CD14-positive monocyte (primary cell): ENCODE data around the gene BCORL1. TPM values are rescaled to one million over a fixed set of nuclear protein-coding genes. Genes with fewer than 3 reads are reported as not detected.

Experiments
- DNase-seq, 3 donors: peaks; one replicate each; pipeline ENCODE4 v3.0.0-alpha.2; 2011 to 2022
- H2AFZ ChIP-seq: 2 replicates; pipeline ENCODE4 v1.6.0; 2012; ENCODE audit warnings: mild to moderate bottlenecking, low read depth, low read length, inconsistent platforms; ENCODE audit not compliant: insufficient read depth, poor library complexity, severe bottlenecking
- H3K27ac ChIP-seq, 2 donors: 1 replicate in 1 of 2; 2 replicates in 1 of 2; pipeline ENCODE4 v1.5.1; 2012 to 2013; ENCODE audit warnings: low read length in 2 of 2, control low read depth in 1 of 2, inconsistent platforms in 1 of 2, low read depth in 1 of 2, mild to moderate bottlenecking in 1 of 2
- H3K27me3 ChIP-seq, 2 donors: one replicate each; pipeline versions ENCODE4 v1.6.0 to v1.6.1; 2011 to 2013; ENCODE audit warnings: low read length in 2 of 2; ENCODE audit not compliant: control insufficient read depth in 2 of 2, insufficient read depth in 2 of 2
- H3K36me3 ChIP-seq, 2 donors: replicated peaks in 1 of 2; 1 replicate in 1 of 2; 2 replicates in 1 of 2; pipeline versions ENCODE4 v1.5.1 to v1.6.1; 2012 to 2013; ENCODE audit warnings: low read length in 2 of 2, control low read depth in 1 of 2, inconsistent platforms in 1 of 2, mild to moderate bottlenecking in 1 of 2; ENCODE audit not compliant: insufficient read depth in 2 of 2, control insufficient read depth in 1 of 2
- H3K4me1 ChIP-seq, 2 donors: 1 replicate in 1 of 2; 2 replicates in 1 of 2; pipeline versions ENCODE4 v1.5.1 to v1.6.1; 2012 to 2013; ENCODE audit warnings: low read length in 2 of 2, control low read depth in 1 of 2, inconsistent platforms in 1 of 2, mild to moderate bottlenecking in 1 of 2, moderate library complexity in 1 of 2; ENCODE audit not compliant: insufficient read depth in 2 of 2, control insufficient read depth in 1 of 2
- H3K4me2 ChIP-seq: replicated peaks from 2 replicates; pipeline ENCODE3; 2012; ENCODE audit warnings: low read length, moderate library complexity, mild to moderate bottlenecking; ENCODE audit not compliant: poor library complexity, severe bottlenecking; ENCODE audit errors: extremely low read depth
- H3K4me3 ChIP-seq, 3 experiments: fragments of 200-600 bp in 1 of 3; sonication (generic) in 1 of 3; replicated peaks in 1 of 3; 1 replicate in 2 of 3; 2 replicates in 1 of 3; pipeline ENCODE4 v1.5.1; 2011 to 2013; ENCODE audit warnings: low read length in 3 of 3, mild to moderate bottlenecking in 3 of 3, control low read depth in 2 of 3, low read depth in 2 of 3, inconsistent platforms in 1 of 3, moderate library complexity in 1 of 3
- H3K79me2 ChIP-seq: 2 replicates; pipeline ENCODE4 v1.6.0; 2012; ENCODE audit warnings: mild to moderate bottlenecking, control low read depth, inconsistent platforms, low read length, moderate library complexity; ENCODE audit not compliant: insufficient read depth
- H3K9ac ChIP-seq: 2 replicates; pipeline ENCODE4 v1.6.0; 2017; ENCODE audit warnings: low read length, mild to moderate bottlenecking; ENCODE audit not compliant: insufficient read depth, poor library complexity, severe bottlenecking
- H3K9me3 ChIP-seq, 2 donors: replicated peaks in 1 of 2; 1 replicate in 1 of 2; 2 replicates in 1 of 2; pipeline versions ENCODE4 v1.5.1 to v1.6.1; 2012 to 2013; ENCODE audit warnings: low read length in 2 of 2, control low read depth in 1 of 2; ENCODE audit not compliant: control insufficient read depth in 1 of 2, insufficient read depth in 1 of 2
- H4K20me1 ChIP-seq: 2 replicates; pipeline ENCODE4 v1.6.0; 2012; ENCODE audit warnings: mild to moderate bottlenecking, low read length, control low read depth, moderate library complexity; ENCODE audit not compliant: insufficient read depth
- H3K27ac Mint-ChIP-seq, 7 donors: one replicate each; pipeline ENCODE4 v1.8.0; 2020; ENCODE audit warnings: mild to moderate bottlenecking in 7 of 7, mixed read lengths in 7 of 7, moderate library complexity in 6 of 7, inconsistent platforms in 2 of 7
- H3K27me3 Mint-ChIP-seq, 3 donors: one replicate each; pipeline ENCODE4 v1.8.0; 2021 to 2022; ENCODE audit warnings: low read depth in 3 of 3, mild to moderate bottlenecking in 3 of 3, mixed read lengths in 3 of 3, moderate library complexity in 3 of 3, inconsistent platforms in 1 of 3
- H3K36me3 Mint-ChIP-seq, 2 donors: one replicate each; pipeline ENCODE4 v1.8.0; 2020; ENCODE audit warnings: mixed read lengths in 2 of 2, inconsistent platforms in 1 of 2, mild to moderate bottlenecking in 1 of 2
- H3K4me1 Mint-ChIP-seq: one replicate; pipeline ENCODE4 v1.8.0; 2020; ENCODE audit warnings: mild to moderate bottlenecking, mixed read lengths
- H3K4me3 Mint-ChIP-seq, 2 donors: one replicate each; pipeline ENCODE4 v1.8.0; 2020; ENCODE audit warnings: mild to moderate bottlenecking in 2 of 2, mixed read lengths in 2 of 2, moderate library complexity in 1 of 2
- H3K9me3 Mint-ChIP-seq, 7 donors: one replicate each; pipeline ENCODE4 v1.8.0; 2020 to 2022; ENCODE audit warnings: mixed read lengths in 7 of 7, mild to moderate bottlenecking in 6 of 7, moderate library complexity in 6 of 7, inconsistent platforms in 2 of 7
- WGBS: methylation state at CpG from one replicate; pipeline ENCODE4 v1.1.5; 2013; ENCODE audit warnings: missing lambda C conversion rate; ENCODE audit not compliant: insufficient coverage; 5-methylcytosine and 5-hydroxymethylcytosine counted together
- intact Hi-C, 2 donors: fragments of 100-400 bp; cut with micrococcal nuclease; formaldehyde crosslinking; loops; one replicate each; pipeline versions ENCODE4 v1.15.0 to v1.15.1; 2023
- polyA plus RNA-seq, 3 donors: library from polyadenylated mRNA; depleted of rRNA in 1 of 3; unstranded in 2 of 3; stranded (reverse) in 1 of 3; fragments of 300-500 nt in 2 of 3; fragments of >200 nt in 1 of 3; fragmentation: Illumina TruSeq in 2 of 3; gene quantifications; 1 replicate in 2 of 3; 2 replicates in 1 of 3; pipeline ENCODE4 v1.2.3, GENCODE V29; 2012 to 2021
- TF ChIP-seq, protein P1 (sequence below): fragments of 200-600 bp; IDR thresholded peaks from one replicate; pipeline ENCODE4 v1.8.0; 2022; ENCODE audit warnings: antibody characterized with exemption, mild to moderate bottlenecking

The BCORL1 gene
- polyA plus RNA-seq, 3 donors, result 0.69 to 2.4 (median 0.72) TPM

DNA sequence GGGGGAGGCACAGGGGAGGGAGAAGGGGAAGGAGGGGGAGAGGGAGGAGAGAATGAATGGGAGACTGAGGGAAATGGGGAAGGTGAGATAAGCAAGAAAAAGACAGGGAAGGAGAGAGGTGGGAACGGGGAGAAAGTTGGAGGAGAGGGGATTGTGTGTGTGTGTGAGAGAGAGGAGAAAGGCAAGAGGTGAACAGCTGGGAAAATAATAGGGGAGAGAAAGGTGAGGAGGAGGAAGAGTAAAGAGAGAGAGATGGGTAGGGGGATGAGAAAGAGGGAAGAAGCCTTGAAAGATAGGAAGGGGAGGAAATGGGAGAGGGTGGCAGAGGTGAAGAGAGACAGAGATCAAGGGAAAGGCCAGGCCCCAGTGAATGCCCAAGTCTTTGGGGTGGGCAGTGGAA is 20.1 kb downstream of the BCORL1 start:
- Histone ChIP-seq H3K36me3 (peaks cover 15 to 16% of the 10 kb centered on the region in 2 donors), H3K27me3 (no peaks in the 10 kb centered on the region), H3K4me2 (no peak overlapping the region), H4K20me1 (no peaks in the 10 kb centered on the region), H3K4me3 (no peak overlapping the region), H3K9me3 (no peaks in the 10 kb centered on the region), H2AFZ (no peak overlapping the region), H3K9ac (no peak overlapping the region), H3K79me2 (no peaks in the 10 kb centered on the region), H3K4me1 (peaks cover 1 to 5% of the 10 kb centered on the region in 2 donors), H3K27ac (no peak overlapping the region)
- DNase-seq, result no peak
- Mint-ChIP-seq H3K9me3 (no peaks in the 10 kb centered on the region), H3K4me3 (no peak overlapping the region), H3K27ac (no peak overlapping the region), H3K4me1 (peaks cover 13% of the 10 kb centered on the region), H3K27me3 (peaks cover 0 to 6% (median 2%) of the 10 kb centered on the region in 3 donors), H3K36me3 (peaks cover 20 to 26% of the 10 kb centered on the region in 2 donors)
- TF ChIP-seq, protein P1, sequence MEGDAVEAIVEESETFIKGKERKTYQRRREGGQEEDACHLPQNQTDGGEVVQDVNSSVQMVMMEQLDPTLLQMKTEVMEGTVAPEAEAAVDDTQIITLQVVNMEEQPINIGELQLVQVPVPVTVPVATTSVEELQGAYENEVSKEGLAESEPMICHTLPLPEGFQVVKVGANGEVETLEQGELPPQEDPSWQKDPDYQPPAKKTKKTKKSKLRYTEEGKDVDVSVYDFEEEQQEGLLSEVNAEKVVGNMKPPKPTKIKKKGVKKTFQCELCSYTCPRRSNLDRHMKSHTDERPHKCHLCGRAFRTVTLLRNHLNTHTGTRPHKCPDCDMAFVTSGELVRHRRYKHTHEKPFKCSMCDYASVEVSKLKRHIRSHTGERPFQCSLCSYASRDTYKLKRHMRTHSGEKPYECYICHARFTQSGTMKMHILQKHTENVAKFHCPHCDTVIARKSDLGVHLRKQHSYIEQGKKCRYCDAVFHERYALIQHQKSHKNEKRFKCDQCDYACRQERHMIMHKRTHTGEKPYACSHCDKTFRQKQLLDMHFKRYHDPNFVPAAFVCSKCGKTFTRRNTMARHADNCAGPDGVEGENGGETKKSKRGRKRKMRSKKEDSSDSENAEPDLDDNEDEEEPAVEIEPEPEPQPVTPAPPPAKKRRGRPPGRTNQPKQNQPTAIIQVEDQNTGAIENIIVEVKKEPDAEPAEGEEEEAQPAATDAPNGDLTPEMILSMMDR, result no peak
- intact Hi-C loops, result no loop called here
- WGBS, result 75% methylated on average over 1 of the region's 1 CpG

- peak overlapping the region in 1 of 7 donors; percentile 46 for H3K27ac Mint-ChIP-seq
Observed at GRCh38 chrX:130005089-130005807, 22.8 kb downstream of the BCORL1 start.

More at GRCh38 chrX:130005089-130005807, 22.8 kb downstream of the BCORL1 start:
- DNase-seq, result no peak
- Mint-ChIP-seq H3K36me3 (peaks cover 28 to 42% of the 10 kb centered on the region in 2 donors), H3K27me3 (peaks cover 0 to 6% (median 2%) of the 10 kb centered on the region in 3 donors), H3K4me3 (no peak overlapping the region), H3K4me1 (peaks cover 10% of the 10 kb centered on the region), H3K9me3 (peaks cover 0 to 4% (median 0%) of the 10 kb centered on the region in 7 donors)
- Histone ChIP-seq H3K4me3 (no peak overlapping the region), H3K27me3 (no peaks in the 10 kb centered on the region), H3K36me3 (peaks cover 15 to 26% of the 10 kb centered on the region in 2 donors), H3K79me2 (no peaks in the 10 kb centered on the region), H3K4me2 (no peak overlapping the region), H2AFZ (no peak overlapping the region), H3K4me1 (no peaks in the 10 kb centered on the region), H3K9ac (no peak overlapping the region), H3K9me3 (no peaks in the 10 kb centered on the region), H3K27ac (no peak overlapping the region), H4K20me1 (no peaks in the 10 kb centered on the region)
- TF ChIP-seq, protein P1, result no peak
- intact Hi-C loops, result no loop called here
- WGBS, result no CpG with 5 or more reads among the region's 13 CpGs
